GM18526 (cell line): ENCODE results near the gene MNT.

Experiments used
- POLR2A ChIP-seq: IDR thresholded peaks from 3 replicates; pipeline ENCODE4 v1.6.1; 2011; ENCODE audit not compliant: insufficient read length; ENCODE audit errors: extremely low read depth

MNT gene

DNA sequence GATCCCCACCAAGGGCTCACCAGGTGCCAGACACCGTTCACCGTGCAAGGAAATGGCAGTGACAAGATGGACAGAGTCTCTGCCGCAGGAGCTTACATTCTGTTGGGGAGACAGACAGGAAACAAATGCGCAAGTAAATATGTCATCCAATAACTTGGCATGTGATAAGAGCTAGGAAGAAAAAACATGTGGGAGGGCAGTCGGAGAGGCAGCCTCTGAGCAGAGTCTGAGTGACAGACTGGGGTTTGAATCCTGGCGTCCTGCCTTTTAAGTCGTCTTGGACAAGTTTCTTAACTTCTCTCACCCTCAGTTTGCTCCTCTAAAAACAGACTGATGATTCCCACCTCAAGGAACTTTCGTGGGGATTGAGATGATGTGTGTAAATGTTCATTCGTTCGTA is 56.3 kb downstream of the MNT start:
- TF ChIP-seq POLR2A = no peak

DNA sequence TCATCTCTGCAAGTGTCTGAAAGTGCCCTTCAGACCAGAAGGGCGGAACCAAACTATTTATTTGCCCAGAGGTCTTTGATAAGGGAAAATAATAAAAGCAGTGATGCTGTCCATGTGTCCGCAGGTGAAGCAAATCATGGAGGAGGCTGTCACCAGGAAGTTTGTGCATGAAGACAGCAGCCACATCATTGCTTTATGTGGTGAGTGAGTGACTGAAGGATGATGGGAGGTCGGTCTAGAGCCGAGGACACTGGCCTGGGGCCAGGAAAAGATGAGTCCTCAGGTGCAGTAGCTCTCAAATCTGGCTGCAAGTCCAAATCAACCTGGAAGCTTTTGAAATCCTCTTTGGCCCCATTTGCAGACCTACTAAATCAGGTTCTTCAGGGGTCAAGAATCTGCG is 57.4 kb downstream of the MNT start:
- TF ChIP-seq POLR2A = no peak

DNA sequence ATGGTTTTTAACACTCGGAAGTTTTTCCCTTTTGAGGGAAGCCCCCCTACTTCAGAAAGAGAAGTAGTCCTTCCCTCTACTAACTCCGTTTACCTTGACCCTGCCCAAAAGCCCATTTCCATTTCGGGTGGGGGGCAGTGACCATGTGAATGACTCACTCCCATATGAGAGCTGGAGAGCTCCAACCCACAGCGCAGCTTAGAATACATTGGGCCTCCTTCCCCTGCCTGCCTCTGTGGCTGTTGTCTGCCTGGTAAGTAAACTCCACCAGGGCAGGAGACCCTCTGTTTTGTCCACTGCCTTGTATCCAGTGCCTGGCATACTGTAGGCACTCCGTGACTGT is 62.6 kb downstream of the MNT start:
- TF ChIP-seq POLR2A = no peak

DNA sequence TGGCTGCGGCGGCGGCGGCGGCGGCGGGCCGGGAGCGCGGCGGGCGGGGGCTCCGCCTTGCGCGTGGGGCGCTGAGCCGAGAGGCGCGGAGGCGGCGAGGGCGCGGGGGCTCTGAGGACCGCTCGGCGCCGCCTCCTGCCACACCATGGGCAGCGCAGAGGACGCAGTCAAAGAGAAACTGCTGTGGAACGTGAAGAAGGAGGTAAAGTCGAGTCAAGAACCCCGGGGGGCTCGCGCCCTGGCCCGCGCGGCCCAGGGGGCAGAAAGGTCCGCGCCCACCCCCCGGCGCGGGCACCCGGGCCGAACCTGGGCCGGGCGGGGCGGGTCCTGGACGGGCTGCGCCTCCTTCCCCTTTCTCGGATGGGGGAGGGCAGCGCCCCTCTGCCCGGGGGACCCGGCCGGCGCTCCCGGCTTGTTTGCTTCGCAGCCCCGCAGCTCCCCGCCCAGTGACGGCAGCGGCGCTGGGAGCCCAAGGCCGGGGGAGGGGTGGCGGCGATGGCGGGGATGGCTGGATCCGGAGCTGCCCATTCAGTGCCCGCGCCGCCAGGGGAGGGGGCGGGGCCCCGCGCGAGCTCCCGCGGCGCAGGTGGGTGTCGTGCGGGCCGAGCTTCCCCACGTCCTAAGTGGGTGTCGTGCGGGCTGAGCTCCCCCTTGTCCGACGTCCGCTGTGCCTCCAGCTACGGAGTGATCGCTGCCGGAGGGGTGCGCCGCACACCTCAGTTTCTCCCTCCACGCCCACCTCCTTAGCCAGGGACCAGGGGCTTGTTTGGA is 63.1 kb downstream of the MNT start:
- TF ChIP-seq POLR2A = no peak

GRCh38 chr17:2336852-2337543 is 63.9 kb downstream of the MNT start, which contains the start of gene SGSM2:
SGSM2 (plus strand) TSS chr17:2337501; CDS start chr17:2337689, 188 bp downstream.
- peak; percentile 29 for TF ChIP-seq POLR2A

- peak; percentile 90 for TF ChIP-seq POLR2A
These were observed 64.5 kb downstream of the MNT start, which contains the start of gene TSR1 for GRCh38 chr17:2336215-2336851. TSR1 (minus strand) TSS chr17:2336457; CDS start chr17:2336427, 30 bp downstream.

GRCh38 chr17:2335726-2336214 is 65.1 kb downstream of the MNT start:
- no peak for TF ChIP-seq POLR2A
